GM18519 (cell line): ENCODE measurements around the gene NTM.

ENCODE experiments used
- ATAC-seq: cut with Tn5 transposase; IDR thresholded peaks from one replicate; pipeline ENCODE4 v1.9.1; 2021; ENCODE audit warnings: mild to moderate bottlenecking, moderate library complexity; ENCODE audit not compliant: unreplicated experiment, low FRiP score

The NTM gene

DNA sequence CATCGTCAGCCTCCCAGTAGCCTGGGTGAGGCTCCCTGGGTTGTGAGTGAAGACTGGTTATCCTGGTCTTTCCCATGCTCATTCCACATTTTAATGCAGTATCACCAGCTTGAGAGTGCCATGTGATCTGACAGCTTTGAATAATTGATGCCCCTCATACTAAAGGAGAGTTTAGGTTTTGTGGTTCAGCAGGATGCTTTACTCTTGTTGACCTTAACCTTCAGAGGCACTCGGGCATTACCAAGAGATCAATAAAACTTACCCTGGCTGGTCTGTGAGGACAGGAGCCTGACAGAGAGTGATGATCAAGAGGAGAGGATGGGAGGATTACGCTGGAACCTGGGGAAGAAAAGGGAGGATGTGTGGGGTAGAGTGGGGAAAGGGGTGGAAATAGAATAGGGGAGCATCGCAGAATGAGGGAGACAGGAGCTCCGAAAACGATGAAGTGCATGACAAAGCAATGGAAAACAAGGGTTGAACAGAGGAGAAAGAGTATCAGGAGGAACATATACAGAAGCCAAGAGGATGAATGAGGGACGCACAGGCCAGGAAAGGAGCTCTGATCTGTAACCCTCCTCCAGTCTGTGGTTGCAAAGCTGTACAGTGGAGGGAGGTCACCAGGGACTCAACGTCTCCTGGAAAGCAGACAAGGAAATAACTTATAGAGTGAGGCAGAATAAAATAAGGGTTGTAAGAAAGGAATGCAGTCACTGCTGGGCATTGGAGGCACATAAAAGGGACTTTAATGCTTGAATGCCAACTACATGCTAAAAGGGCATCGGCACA is 594.5 kb downstream of the NTM start:
- ATAC-seq, result no peak

DNA sequence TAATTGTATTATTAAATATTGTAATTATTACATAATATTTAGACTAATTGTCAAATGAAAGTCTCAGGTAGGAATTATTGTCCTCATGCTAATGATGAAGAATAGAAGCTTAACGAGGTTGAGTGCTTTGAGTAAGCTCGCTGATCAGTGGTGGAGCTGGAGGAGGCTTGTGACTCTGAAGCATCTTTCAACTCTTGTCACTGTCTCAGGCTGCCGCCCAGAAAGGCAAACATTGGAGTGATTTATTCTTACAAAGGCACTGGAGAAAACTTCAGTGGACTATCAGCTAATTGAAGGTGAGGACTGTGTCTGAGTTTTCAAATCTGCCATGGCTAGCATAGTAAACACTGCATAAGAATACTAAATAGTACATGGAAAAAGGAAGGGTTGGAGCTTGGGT is 595.1 kb downstream of the NTM start:
- no peak for ATAC-seq

DNA sequence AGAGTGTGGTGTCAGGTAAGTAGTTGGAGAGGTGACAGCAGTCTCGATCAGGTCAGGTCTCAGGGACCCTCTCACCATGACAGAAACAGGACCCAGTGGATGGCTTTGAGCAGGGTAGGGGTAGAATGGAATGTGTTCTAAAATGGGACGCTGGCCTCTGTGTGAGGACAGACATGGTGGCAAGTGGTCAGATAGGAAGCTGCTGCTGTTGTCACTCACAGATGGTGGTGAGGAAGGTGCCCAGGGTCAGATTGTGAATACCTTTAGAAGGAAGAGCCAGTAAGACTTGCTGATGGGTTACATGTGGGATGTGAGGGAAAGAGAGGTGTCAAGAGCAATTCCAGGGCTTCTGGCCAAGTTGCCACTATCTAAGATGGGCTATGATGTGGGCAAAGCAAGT is 596.3 kb downstream of the NTM start:
- no peak for ATAC-seq

DNA sequence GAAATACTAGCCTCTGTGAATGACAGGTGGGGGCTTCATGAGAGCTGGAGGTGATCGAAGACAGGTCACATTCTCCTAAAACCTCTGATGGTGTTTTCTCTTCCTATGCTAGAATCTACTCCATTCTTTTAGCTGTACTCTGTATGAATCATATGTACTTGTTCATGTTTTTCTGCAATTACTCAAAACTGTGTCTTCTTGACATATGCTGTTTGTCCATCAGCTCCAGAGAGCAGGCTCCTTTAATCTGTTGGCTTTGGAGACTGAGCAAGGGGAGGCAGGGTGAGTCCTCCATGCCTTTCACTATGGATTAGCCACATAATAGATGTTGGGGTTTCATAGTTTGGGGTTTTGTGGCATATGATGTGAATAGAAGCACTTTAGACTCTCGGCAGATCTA is 598.8 kb downstream of the NTM start:
- ATAC-seq, result no peak

GRCh38 chr11:131973061-131973460 is 602.6 kb downstream of the NTM start:
- ATAC-seq, result no peak

DNA sequence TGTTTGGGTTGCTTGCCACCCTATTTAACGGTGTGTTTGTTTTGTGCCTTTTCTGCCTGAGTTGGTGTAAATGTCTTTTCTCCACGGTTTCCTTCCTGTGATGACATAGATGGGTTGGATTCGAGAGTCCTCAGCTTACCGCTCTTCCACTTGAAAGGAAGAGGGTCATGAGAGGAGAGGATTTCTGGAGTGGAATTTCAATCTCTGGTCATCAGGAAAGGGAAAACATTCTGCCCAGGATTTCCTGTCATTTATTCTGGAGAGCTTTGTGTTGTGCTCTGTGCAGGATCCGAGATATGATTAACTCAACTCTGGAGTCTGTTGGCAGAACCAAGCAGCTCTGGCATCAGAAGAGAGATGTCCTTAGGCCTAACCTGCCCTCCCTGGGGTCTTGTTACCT is 605.2 kb downstream of the NTM start:
- ATAC-seq, result no peak

- ATAC-seq, result no peak
Observed at GRCh38 chr11:131976021-131976420, 605.6 kb downstream of the NTM start.

DNA sequence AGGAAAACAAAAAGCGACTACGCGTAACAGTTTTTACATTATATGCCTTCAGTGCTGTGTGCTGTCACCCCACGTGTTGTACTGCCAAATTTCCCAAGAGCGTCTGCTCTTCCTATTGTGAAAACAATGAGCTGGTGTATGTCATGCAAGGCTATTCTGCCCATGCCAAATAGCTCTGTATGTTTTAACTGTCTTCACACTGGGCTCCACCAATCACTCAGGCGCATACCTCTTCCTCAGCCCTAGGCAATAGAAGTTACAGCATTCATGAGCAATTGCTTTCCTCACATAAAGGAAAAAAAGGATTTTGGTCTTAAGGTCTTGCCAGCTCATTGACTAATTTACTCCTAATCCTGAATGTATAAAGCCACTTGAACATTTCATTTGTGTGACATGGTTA is 606.8 kb downstream of the NTM start:
- ATAC-seq, result no peak

GRCh38 chr11:131977854-131978253 is 607.4 kb downstream of the NTM start:
- no peak for ATAC-seq

GRCh38 chr11:131978351-131978750 is 607.9 kb downstream of the NTM start:
- no peak for ATAC-seq

DNA sequence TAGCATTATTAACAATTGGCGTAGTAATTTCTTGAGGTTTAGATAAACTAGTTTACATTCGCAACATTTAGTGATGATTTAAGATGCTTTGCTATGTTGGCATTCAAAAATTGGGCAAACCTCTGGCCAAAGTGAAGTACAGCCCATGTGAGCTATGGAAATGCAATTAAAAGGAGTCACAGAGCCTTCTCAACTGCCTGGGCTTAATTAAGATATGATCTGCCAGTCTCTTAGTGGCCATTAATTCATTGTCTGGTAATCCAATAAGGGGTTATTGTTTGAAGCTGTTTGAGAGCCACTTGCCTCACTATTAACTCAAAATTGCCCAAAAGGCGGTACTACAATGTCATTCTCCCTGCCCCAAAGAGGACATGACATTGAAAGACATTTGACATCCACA is 608.9 kb downstream of the NTM start:
- no peak for ATAC-seq

GRCh38 chr11:131980199-131980598 is 609.8 kb downstream of the NTM start:
- no peak for ATAC-seq

DNA sequence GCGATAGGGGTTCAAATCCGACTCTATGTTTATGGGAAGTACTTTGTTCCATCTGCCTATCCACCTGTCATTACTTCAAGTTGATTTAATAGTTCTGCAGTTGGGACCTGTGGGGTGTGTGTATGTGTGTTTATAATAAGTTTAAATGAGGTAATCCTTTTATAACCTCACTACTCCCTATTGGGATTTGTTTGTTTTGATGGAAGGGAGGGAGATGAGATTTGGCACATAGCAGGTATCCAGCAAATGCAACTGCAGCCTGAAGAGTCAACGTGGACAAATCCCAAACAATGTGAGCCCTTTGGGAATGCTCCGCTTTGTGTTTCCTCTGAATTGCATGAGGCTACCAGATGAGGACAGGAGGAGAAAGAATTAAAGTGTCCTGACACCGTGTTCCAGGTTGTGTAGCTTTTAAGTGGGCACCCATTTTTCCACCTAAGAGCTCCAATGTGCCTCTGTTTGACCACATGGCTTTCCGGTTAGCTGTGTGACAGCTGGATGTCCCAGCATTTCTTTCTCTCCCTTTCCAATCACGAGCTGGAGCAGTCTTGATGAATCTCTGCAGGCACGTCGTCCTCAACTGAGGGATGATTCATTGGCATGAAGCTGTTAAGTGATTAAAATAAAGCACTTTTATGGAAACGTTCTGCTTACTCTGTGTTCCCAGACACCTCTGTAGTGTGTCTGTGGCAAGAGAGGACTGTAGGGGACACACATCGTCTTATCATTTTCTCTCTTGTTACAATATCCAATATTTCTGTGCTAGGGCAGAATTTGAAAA is 610.7 kb downstream of the NTM start:
- no peak for ATAC-seq

- ATAC-seq, result no peak
Observed at GRCh38 chr11:131982154-131982553, 611.7 kb downstream of the NTM start.

- ATAC-seq, result no peak
Observed at GRCh38 chr11:131985846-131986301, 615.5 kb downstream of the NTM start.

GRCh38 chr11:131987703-131988102 is 617.3 kb downstream of the NTM start:
- no peak for ATAC-seq

- ATAC-seq, result no peak
Observed at GRCh38 chr11:131991606-131992005, 621.2 kb downstream of the NTM start.

GRCh38 chr11:131993246-131993645 is 622.8 kb downstream of the NTM start:
- no peak for ATAC-seq

DNA sequence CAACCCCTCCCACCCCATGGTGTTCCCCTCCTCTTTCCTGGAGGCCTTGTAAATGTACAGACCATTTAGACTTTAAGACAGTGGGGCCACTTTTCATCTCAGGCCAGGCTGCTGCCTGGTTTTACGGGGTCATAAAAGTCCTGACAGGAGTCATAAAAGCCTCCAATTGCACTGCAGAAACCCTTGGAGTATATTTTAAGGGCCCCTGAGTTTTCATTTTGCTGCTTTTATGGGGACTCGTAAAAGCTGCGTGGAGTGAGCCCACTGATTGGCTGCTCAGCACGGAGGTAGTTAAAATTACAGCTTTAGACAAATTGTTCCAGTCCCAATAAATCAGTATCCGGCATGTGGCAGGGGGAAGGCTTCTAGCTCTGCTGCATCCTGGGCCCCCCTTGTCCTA is 627.6 kb downstream of the NTM start:
- ATAC-seq, result no peak

DNA sequence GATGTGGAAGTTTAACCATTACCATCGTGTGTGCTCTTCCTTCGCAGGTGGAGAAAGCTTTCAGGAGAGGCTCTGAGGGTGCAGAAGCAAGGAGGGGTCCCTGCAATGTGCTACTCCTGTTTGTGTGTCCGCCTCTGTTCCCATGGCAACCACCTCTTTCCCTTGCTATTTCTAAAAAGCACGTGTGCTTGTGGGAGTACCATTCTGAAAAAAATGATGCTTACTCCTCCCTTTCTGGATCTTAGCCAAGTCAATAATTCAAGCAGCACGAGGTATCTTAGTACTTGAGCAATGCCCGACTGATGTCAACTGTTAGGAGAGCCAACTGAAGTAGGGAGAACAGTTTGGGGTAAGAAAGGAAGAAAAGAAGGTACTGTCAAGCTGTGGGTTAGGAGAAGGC is 628.7 kb downstream of the NTM start:
- ATAC-seq, result no peak

DNA sequence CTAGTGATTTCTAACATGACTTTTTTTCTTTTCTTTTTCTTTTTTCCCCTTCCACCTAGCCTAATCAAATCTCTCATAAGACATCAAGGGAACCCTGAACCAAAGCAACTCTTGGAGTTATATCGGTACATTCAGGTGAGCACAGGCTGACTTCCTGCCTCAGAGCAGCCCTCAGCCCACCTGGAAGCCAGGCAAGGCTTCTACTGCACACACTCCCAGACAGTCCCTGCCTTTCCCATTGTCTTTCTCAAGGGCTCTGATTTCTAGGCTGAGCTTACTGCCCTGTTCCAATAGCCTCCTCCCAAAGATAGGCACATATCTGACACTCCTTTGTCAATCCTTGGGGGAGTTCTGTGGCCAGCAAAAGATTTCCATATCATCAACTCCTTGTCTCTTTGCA is 629.5 kb downstream of the NTM start:
- no peak for ATAC-seq

GRCh38 chr11:132005887-132006286 is 635.5 kb downstream of the NTM start:
- ATAC-seq, result no peak
